Panc1 (cell line): ENCODE data around the gene EHBP1L1.

Experiments used
- CTCF ChIP-seq: fragments of 450-650 bp; IDR thresholded peaks from 2 replicates; pipeline ENCODE4 v1.5.1; 2017; ENCODE audit warnings: mild to moderate bottlenecking
- TF ChIP-seq, protein P1 (sequence below), 2 experiments: IDR thresholded peaks; 2 replicates each; pipeline ENCODE4 v1.6.1; 2011 to 2012; ENCODE audit warnings: low read depth in 2 of 2, control low read depth in 1 of 2, low read length in 1 of 2, mild to moderate bottlenecking in 1 of 2, moderate library complexity in 1 of 2; ENCODE audit not compliant: insufficient read depth in 1 of 2

DNA sequence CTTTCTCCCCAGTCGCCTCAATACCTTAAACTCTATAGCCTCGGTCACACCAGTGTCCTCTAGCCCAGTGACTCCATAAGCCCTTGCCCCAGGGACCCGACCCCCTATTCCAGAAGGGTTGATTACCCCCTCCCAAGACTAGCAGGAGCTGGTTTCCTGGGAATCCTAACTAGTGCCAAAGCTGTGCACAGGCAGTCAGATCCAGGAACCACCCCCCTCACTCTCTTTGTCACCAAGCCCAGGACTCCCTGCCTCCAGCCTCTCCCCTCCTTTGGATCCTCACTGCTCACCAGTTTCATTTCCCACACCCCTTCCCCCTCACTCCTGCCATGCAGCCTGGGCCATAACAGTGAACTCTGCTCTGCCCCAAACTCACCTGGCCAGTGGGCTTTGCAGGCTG is 27.5 kb upstream of the EHBP1L1 start:
- TF ChIP-seq CTCF, result no peak
- TF ChIP-seq, protein P1, sequence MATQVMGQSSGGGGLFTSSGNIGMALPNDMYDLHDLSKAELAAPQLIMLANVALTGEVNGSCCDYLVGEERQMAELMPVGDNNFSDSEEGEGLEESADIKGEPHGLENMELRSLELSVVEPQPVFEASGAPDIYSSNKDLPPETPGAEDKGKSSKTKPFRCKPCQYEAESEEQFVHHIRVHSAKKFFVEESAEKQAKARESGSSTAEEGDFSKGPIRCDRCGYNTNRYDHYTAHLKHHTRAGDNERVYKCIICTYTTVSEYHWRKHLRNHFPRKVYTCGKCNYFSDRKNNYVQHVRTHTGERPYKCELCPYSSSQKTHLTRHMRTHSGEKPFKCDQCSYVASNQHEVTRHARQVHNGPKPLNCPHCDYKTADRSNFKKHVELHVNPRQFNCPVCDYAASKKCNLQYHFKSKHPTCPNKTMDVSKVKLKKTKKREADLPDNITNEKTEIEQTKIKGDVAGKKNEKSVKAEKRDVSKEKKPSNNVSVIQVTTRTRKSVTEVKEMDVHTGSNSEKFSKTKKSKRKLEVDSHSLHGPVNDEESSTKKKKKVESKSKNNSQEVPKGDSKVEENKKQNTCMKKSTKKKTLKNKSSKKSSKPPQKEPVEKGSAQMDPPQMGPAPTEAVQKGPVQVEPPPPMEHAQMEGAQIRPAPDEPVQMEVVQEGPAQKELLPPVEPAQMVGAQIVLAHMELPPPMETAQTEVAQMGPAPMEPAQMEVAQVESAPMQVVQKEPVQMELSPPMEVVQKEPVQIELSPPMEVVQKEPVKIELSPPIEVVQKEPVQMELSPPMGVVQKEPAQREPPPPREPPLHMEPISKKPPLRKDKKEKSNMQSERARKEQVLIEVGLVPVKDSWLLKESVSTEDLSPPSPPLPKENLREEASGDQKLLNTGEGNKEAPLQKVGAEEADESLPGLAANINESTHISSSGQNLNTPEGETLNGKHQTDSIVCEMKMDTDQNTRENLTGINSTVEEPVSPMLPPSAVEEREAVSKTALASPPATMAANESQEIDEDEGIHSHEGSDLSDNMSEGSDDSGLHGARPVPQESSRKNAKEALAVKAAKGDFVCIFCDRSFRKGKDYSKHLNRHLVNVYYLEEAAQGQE (IDR thresholded peaks at IDR 0.05; ENCODE audit: insufficient read depth in 1 of 2, low read depth in 2 of 2, low read length in 1 of 2), result no peak
